GM21381 (cell line): ENCODE results near the gene NLGN4Y.

Experiments used
- ATAC-seq: cut with Tn5 transposase; IDR thresholded peaks from one replicate; pipeline ENCODE4 v1.9.1; 2021; ENCODE audit warnings: mild to moderate bottlenecking, moderate library complexity; ENCODE audit not compliant: unreplicated experiment

The NLGN4Y gene

DNA sequence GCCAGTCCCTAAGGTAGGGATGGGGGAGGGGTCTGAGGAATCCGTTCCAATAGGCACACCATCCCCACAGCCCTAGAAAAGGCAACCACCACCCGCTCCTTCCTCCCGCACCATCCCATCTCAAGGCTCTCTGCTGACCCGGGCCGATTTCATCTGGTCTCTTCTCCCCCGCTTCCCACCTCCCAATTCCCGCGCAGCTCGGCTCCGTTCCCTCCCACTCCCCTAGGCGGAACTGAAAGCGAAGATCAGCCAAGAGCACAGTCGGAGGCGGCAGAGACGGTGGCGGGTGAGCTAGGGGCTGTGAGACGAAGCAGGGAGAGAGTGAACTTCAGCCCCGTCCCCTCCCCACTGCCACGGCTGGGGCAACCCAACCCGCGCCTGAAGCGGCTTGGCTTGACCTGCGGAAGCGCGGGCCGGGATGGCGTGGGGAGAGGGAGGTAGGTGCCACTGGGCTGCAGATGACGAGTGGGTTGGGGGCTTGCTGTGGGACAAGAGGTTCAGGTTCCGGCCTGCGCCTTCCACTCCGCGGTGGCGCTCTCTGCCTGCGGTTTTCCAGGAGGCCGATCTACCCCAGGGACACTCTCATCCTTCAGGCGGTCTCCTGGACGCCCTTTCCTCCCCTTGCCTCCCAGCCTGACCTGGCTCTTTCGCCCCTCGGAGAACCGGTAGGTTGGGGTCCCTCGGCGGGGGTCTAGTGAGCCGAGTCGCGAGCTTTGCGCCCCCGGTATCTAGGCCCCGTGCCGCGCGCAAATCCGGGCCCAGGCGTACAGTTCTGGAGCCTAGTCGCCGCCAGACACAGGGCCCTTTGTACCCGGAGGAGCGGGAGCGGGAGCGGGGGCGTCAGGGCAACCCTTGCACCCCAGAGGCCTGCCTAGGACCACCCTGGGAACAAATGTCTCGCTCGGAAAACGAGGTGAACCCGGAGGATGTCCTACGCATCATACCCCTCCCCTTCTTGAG, at the start of gene NLGN4Y:
TSS of gene NLGN4Y (plus strand) at position 258 of the 960 bp plus-strand sequence. CDS start 97,591 bp downstream, outside the sequence.
- peak; percentile 66 for ATAC-seq

DNA sequence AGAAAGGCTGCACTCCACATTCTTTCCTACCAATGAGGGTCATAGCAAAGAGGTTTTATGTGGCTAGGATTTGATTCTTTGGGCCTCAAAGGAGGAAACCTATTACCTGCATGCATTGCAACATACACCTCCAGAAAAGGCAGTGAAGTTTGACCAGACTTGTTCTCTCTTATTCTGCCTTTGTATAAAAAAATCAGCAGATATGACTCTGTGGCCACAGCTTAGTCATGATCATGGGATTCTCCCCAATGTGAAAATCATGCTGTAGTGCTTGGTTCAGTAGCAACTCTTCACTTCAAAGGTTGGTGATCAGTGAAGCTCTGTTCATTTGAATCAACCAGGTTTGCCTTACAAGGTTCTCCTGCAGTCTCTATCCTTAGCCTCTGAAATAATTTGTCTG, 38.4 kb upstream of the NLGN4Y start:
- ATAC-seq, result no peak

DNA sequence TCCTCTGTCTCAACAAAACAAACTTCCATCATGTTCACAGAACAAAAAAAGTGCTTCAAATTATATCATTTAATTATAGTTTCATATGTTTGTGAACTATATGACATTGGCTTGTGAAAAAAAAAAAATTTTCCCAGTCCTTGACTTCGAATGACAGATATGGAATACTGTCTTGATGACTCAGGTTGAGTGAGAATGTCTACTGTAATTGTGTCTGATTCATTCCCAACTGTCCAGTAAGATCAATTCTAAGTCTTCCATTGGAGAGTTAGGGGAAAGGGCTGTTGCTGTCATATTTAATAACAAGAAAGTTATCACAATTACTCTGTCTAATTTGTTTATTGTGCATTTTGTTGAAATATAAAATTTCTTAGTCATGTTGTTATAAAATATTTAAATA, 34.1 kb upstream of the NLGN4Y start:
- no peak for ATAC-seq

DNA sequence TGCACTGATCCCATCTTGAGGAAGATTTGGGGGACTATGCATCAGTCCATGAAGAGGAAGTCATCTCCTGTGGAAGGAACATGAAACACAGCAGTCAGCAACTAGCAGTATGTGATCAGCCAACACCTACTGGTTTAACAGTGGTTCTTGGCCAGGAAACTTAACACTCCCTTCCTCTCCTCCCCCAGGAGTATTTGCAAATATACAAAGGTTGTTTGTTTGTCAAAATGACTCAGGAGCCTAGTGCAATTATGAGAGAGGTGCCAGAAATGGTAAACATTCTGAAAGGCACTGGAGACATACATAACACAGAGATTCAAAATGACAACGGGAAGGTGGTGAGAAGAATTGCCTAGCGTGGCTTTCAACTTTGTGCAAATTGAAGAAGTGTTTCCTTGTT, 26.3 kb upstream of the NLGN4Y start:
- no peak for ATAC-seq

DNA sequence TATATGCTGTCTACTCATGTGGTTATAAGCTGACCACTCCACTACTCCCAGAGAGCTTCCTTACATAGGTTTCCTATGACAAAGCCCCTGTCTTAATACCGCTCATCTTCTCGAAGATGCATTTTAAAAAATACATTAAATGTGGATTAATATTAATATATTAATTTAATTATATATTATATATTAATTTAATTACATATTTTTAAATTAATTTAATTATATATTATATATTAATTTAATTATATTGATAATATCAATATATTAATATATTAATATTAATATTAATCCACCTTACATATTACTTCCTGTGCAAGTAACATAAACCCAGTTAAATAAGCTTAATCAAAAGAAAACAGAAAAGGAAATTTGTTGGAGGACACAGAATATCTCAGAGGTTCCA, 19.7 kb upstream of the NLGN4Y start:
- no peak for ATAC-seq

DNA sequence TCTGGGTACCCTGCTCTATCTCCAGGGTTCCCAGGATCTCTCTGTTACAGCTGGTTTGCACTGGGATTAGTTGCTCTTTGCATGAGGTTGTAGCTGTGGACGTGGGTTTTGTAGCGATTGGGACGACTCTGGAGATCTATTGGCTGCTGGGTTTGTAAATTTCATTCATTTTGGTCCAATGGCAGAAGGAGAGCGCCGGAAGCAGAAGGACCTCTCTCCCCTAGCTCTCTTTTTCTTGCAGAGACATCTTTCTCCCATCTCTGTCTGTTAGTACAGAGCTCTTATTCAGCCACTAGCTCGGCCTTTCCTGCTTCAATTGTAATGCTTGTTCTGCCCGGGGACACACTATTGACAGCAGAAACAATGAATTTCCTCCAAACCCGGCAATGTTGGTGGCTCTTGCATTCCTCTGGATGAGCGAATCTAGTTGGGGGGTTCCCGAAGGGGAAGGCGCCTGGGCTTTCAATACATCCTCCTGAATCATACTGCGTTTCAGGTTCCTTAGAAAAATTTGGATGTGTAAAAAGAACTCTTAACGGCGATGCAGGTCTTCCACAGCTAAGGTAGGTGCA, 1.9 kb upstream of the NLGN4Y start:
- ATAC-seq, result no peak

DNA sequence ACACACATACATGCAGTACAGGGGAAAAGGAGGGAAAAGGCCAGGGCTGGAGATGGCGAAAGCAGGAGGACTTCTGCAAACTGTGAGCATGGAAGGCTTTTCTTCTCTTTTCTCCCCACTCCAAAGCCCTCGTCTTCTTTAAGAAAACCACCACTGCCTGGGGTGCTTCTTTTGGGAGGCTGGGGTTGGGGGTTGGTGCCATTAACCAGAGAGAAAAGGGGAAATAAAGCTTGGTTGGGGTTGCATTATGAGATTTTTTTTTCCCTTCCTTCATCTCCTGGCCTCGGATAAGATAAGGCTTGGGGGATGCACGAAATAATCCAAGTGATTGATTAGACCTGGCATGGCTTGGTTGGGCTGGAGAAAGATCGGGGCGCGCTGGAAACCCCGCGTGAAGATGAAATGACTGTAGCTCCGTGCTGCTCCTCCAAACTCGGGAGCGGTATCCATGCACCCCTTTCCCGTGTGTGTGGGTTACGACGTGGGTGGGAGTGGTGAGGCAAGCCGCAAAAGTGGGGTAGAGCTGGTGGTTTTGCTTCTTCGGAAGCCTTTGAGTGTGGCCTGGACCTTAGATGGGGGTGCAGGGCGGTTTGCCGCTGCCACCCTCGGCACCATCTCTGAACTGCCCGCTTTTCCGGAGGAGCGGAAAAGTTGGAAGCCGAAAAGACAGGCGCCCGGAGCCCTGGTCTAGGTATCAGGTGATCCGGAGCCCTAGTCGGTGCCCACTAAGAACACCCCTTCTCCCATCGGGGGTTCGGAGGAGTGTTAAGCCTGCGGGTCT, 648 bp upstream of the NLGN4Y start:
- peak; percentile 11 for ATAC-seq

DNA sequence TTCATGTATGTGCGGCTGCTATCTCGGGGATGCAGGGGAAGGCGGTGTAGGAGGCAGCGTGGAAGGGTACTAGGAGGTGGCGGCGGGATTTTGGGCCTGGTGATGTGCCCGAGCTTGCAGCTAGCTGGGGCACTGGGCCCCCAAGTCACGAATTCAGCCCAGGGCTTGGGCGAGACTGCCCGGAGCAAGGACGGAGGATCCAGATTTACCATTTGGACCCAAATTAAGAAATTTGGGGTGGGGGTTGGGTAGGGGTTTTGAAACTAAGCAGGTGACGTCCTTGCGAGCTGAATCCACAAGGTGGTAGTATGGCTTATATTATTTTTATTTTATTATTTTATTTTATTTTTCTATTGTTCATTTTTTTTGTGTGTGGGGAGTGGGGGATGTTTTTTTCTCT, 986 bp downstream of the NLGN4Y start:
- no peak for ATAC-seq

DNA sequence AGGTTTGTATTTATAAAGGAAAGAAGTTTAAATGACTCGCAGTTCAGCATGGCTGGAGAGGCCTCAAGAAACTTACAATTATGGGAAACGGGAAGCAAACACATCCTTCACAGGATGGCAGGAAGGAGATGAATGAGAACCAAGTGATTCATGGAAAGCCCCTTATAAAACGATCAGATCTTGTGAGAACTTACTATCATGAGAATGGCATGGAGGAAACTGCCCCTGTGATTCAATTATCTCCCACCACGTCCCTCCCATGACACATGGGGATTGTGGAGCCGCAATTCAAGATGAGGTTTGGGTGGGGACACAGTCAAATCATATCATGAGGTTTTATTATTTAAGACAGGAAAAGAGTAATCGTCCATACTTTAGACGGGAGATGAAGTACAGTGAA, 4.0 kb downstream of the NLGN4Y start:
- ATAC-seq, result no peak

DNA sequence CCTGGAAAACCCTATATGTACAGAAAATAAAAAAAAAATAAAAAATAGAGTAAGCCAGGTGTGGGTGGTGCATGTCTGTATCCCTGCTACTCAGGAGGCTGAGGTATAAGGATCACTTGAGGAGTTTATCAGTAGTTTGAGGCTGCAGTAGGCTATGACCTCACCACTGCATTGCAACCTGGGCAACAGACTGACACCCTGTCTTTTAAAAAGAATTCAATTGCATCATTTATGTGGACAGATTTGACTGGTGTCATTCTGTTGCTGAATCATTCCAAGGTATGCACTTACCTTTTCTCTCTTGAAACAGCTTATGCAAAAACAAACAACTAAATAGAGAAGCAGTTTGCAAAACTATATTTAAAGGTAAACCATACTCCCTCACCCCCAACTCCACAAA, 12.4 kb downstream of the NLGN4Y start:
- no peak for ATAC-seq

DNA sequence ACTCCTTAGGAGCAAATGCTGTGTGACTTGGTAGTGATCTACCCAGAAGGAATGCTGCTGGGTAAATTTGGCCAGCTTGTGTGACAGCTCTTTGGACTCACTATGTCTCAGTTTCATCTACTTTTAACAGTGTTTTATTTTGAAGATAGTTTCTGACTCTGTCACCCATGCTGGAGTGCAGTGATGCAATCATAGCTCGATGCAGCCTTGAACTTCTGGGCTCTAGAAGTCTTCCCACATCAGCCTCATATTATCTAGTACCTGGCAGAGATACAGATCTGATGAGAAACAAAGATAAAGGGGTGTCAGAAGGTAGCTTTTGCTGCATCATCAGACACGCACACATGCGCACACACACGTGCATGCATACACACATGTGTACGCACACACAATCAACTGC, 19.2 kb downstream of the NLGN4Y start:
- no peak for ATAC-seq

DNA sequence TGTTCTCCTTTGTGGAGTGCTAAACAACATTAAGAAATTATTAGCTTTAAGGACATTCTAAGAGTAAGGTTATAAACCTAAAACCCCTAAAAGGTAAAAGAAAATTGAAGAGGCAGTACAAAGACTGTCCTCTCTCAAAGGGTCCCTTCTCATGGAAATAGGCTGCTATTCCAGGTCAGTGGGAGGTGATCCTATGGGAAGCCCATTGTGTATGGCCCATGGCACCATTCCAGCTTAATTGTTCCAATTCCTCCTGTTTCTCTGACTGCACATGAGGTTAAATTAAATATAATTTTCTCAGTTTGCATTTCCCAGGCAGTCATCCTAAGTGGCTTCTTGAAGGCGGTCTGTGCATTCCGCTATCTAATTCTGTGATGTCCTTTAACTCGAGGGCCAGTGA, 57.0 kb downstream of the NLGN4Y start:
- ATAC-seq, result no peak

DNA sequence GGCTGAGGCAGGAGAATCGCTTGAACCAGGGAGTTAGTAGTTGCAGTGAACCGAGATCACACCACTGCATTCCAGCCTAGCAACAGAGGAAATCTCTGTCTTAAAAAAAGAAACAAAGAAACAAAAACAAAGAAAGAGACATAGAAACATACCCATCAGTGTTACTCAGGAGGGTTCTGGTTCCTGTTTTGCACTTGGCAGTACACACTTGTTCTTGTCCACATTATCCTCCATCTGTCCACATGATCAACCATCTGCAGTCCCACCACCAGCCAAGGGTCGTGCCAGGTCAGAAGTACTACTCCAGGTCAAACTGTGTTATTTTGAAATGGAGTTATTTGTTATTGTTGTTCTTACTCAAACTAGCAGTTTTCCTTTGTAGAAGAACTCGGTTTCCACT, 62.4 kb downstream of the NLGN4Y start:
- ATAC-seq, result no peak

DNA sequence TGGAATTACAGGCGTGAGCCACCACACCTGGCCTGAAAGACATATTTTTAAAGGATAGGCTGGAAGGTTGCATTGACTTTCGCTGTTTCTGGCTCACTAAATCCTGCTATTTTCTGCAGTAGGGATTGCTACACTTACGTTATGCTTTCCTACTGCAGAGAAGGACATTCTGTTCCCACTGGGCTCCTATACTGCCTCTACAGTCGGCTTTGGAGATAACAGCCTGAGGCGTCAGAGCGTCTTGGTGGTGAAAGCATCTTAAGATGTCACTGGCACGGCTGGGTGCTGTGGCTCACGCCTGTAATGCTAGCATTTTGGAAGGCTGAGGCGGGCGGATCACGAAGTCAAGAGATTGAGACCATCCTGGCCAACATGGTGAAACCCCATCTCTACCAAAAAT, 77.0 kb downstream of the NLGN4Y start:
- no peak for ATAC-seq

DNA sequence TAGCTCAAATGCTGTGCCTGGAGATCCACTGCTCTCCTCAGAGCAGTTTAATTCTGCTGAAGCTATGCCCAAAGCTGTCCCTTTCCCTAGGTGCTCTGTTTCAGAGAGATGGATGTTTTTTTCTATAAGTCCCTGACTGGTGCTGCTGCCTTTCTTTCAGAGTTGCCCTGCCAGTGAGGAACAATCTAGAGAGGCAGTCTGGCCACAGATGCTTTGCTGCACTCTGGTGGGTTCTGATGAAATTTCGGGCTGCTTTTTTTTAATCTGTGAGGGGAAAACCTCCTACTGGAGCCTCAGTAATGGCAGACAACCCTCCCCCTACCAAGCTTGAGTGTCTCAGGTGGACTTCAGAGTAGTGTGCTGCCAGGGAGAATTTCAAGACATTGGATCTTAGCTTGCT, 93.3 kb downstream of the NLGN4Y start:
- ATAC-seq, result no peak

DNA sequence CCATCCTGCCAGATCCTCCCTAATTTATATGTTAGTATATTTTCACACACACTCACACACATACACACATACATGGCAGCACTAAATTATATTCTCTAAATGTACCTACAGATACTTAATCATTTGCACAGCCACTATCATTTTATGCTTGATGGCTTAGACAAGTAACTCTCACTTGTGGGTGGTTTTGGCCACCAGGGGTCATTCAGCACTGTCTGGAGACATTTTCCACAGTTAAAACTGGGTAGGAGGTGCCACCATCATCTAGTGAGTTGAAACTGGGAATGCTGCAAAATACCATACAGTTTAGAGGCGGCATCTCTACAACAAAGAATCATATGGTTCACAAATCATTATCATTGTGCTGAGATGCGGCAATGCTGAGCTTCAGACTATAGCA, 94.2 kb downstream of the NLGN4Y start:
- no peak for ATAC-seq

DNA sequence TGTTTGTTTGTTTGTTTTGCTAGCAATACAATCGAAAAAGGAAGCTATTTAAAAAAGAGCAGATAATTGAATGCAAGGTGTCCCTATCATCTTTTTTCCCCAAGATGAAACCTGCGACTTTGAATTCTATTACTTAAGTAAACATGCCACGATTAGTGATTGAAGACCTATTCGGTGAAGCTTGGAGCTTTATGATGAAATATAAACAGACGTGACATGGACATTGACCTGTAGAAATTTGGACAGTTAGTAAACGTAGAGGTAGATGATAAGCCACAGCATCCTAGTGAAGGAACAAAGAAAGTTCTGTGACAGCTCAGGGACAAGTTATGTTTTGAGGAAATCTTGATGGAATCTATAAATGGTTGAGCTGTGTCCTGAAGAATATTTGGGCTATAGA, 103.9 kb downstream of the NLGN4Y start:
- no peak for ATAC-seq

DNA sequence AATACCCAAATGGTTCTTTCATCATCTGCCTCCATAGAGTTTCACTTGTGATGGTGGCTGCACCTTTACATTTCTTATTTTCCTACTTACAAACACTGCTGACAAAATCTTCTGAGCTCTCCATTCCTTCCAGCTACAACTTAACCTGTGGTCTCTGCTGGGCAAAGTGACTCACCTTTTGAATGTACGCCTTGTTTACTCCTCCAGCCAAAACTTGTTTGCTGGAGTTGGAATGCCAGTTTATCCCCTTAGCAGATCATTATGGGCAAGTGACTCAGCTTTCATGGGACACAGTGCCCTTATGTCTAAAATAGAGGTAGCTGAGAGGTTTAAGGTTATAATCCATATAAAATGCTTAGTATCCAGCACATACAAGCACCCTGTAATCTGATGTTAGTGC, 107.3 kb downstream of the NLGN4Y start:
- ATAC-seq, result no peak

DNA sequence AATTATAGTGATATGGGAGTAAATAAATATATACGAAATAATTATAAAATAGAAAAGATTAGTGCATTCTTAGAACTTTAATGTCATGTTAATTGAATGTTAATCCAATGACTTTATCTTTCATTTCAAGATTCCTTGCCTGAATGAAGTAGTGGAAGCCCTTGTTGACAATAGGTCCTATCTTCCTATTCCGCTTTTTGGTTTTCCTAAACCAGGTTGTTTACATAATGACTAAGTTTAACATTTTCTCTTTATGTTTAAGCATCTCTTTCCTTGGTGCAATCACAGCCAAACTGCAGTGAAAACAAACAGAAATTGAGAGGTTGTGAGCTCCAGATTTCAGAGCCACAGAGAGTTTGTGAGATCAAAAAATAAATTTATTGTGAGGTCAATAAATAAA, 109.4 kb downstream of the NLGN4Y start:
- no peak for ATAC-seq

DNA sequence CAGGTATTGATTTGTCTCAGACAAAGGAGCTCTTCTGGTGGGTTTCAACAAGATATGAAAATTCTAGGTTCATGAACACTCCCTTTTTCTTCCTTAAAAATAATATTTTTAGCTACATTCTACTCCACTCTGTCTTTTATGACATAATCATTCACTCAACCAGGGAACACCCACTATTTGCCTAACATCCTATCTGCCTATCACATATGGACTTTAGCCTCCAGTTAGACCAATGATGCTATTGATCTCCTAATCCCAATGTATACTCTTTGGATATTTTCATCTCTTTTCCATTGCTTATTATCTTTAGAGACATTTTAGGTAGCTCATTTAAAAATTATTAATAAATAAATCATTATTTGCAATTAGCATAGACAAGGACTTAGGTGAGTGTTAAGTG, 110.6 kb downstream of the NLGN4Y start:
- no peak for ATAC-seq

DNA sequence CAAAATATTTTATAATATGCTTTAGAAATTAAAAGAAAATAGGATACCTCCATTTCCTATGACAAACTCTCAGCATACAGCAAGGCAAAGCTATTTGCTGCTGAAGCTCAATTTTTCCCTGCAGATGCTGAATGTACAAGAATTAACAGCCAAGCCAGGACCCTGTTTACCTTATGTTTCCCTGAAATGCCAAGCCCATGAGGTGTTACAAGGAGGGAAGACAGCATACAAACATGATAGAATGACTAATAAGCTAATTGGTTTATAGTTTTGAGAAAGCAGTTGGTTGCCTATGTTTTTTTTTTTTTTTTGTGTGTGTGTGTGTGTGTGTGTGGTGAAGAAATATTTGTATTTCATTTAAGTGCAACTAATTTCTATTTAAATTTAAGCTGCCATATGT, 113.2 kb downstream of the NLGN4Y start:
- ATAC-seq, result no peak

DNA sequence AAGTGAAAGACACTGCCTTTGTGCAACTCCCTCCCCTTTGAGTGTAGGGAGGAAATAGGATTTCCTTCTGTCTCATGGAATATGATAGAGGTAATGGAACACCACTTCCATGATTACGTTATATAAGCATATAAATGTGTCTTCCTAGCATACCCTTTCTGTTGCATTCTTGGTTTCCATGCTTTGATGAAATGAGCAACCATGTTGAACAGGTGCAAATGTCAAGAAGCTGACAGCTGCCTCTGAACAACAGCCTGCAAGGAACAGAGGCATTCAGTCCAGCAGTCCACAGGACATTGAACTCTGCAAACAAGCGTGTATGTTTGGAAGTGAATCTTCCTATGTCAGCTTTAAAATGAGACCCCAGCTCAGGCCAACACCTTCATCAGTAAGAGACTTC, 117.5 kb downstream of the NLGN4Y start:
- ATAC-seq, result no peak
